HepG2 (cell line): Measurements from ENCODE around the gene CRYAB. TPM values are rescaled to one million over a fixed set of nuclear protein-coding genes. Genes with fewer than 3 reads are reported as not detected.

Source experiments
- GABPA ChIP-seq, 2 experiments: IDR thresholded peaks; 2 replicates each; pipeline ENCODE4 v1.6.1; 2011 to 2016; ENCODE audit warnings: low read depth in 2 of 2, low read length in 1 of 2, missing biosample characterization in 1 of 2, missing genetic modification characterization in 1 of 2
- PHB2 ChIP-seq: fragments of 450-650 bp; IDR thresholded peaks from 2 replicates; pipeline ENCODE4 v1.6.1; 2018; ENCODE audit not compliant: partially characterized antibody
- ZNF180 ChIP-seq: sonication (generic); formaldehyde crosslinking; IDR thresholded peaks from 2 replicates; pipeline ENCODE4 v1.4.0; 2020; ENCODE audit warnings: low read depth, missing genetic modification reagents, borderline replicate concordance
- ZNF30 ChIP-seq: sonication (generic); formaldehyde crosslinking; IDR thresholded peaks from 2 replicates; pipeline ENCODE4 v1.5.0; 2020; ENCODE audit warnings: mild to moderate bottlenecking, missing genetic modification reagents
- ZNF33A ChIP-seq: sonication (generic); formaldehyde crosslinking; IDR thresholded peaks from 2 replicates; pipeline ENCODE4 v1.5.1; 2020; ENCODE audit warnings: missing genetic modification reagents, mild to moderate bottlenecking, moderate library complexity, borderline replicate concordance
- ZNF646 ChIP-seq: sonication (generic); formaldehyde crosslinking; IDR thresholded peaks from 2 replicates; pipeline ENCODE4 v1.9.0; 2021; ENCODE audit warnings: mild to moderate bottlenecking, missing genetic modification reagents
- ZNF747 ChIP-seq: sonication (generic); formaldehyde crosslinking; IDR thresholded peaks from 2 replicates; pipeline ENCODE4 v1.8.1; 2023; ENCODE audit warnings: missing genetic modification reagents, mild to moderate bottlenecking, borderline replicate concordance
- polyA plus RNA-seq, 8 experiments: library from polyadenylated mRNA; depleted of rRNA in 3 of 8; stranded (reverse) in 7 of 8; unstranded in 1 of 8; fragments of >200 nt; fragmentation: Illumina TruSeq in 4 of 8; extraction: Trizol in 4 of 8; gene quantifications; 2 replicates each; pipeline versions ENCODE4 v1.2.1 to v1.2.3, GENCODE V29; 2011 to 2016; ENCODE audit warnings: low read depth in 4 of 8, missing spikeins in 1 of 8, mixed read lengths in 1 of 8; ENCODE audit not compliant: insufficient read depth in 1 of 8
- total RNA-seq, 5 experiments: library from RNA; depleted of rRNA; stranded (reverse); fragments of >200 nt; fragmentation: Illumina TruSeq; extraction: Trizol; gene quantifications; 2 replicates each; pipeline ENCODE4 v1.2.3, GENCODE V29; 2016; ENCODE audit warnings: low read depth in 1 of 5
- TF ChIP-seq, protein P1 (sequence below): sonication (generic); formaldehyde crosslinking; IDR thresholded peaks from 2 replicates; pipeline ENCODE4 v1.4.0; 2020; ENCODE audit warnings: missing genetic modification reagents
- TF ChIP-seq, protein P2 (sequence below): sonication (generic); formaldehyde crosslinking; IDR thresholded peaks from 2 replicates; pipeline ENCODE4 v1.5.1; 2020; ENCODE audit warnings: mild to moderate bottlenecking, missing genetic modification reagents, borderline replicate concordance

The CRYAB gene
- total and polyA plus RNA-seq, 2 of the 13 experiments (the other 11 are each of a cell fraction or from before 2014, with no cell fraction given), result 0.55 to 1.1 TPM

GRCh38 chr11:111935317-111936039 is 23.9 kb upstream of the CRYAB start (continued):
- TF ChIP-seq, protein P1, sequence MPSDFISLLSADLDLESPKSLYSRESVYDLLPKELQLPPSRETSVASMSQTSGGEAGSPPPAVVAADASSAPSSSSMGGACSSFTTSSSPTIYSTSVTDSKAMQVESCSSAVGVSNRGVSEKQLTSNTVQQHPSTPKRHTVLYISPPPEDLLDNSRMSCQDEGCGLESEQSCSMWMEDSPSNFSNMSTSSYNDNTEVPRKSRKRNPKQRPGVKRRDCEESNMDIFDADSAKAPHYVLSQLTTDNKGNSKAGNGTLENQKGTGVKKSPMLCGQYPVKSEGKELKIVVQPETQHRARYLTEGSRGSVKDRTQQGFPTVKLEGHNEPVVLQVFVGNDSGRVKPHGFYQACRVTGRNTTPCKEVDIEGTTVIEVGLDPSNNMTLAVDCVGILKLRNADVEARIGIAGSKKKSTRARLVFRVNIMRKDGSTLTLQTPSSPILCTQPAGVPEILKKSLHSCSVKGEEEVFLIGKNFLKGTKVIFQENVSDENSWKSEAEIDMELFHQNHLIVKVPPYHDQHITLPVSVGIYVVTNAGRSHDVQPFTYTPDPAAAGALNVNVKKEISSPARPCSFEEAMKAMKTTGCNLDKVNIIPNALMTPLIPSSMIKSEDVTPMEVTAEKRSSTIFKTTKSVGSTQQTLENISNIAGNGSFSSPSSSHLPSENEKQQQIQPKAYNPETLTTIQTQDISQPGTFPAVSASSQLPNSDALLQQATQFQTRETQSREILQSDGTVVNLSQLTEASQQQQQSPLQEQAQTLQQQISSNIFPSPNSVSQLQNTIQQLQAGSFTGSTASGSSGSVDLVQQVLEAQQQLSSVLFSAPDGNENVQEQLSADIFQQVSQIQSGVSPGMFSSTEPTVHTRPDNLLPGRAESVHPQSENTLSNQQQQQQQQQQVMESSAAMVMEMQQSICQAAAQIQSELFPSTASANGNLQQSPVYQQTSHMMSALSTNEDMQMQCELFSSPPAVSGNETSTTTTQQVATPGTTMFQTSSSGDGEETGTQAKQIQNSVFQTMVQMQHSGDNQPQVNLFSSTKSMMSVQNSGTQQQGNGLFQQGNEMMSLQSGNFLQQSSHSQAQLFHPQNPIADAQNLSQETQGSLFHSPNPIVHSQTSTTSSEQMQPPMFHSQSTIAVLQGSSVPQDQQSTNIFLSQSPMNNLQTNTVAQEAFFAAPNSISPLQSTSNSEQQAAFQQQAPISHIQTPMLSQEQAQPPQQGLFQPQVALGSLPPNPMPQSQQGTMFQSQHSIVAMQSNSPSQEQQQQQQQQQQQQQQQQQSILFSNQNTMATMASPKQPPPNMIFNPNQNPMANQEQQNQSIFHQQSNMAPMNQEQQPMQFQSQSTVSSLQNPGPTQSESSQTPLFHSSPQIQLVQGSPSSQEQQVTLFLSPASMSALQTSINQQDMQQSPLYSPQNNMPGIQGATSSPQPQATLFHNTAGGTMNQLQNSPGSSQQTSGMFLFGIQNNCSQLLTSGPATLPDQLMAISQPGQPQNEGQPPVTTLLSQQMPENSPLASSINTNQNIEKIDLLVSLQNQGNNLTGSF (CRISPR knock-in tag), result no peak
- TF ChIP-seq, protein P2, sequence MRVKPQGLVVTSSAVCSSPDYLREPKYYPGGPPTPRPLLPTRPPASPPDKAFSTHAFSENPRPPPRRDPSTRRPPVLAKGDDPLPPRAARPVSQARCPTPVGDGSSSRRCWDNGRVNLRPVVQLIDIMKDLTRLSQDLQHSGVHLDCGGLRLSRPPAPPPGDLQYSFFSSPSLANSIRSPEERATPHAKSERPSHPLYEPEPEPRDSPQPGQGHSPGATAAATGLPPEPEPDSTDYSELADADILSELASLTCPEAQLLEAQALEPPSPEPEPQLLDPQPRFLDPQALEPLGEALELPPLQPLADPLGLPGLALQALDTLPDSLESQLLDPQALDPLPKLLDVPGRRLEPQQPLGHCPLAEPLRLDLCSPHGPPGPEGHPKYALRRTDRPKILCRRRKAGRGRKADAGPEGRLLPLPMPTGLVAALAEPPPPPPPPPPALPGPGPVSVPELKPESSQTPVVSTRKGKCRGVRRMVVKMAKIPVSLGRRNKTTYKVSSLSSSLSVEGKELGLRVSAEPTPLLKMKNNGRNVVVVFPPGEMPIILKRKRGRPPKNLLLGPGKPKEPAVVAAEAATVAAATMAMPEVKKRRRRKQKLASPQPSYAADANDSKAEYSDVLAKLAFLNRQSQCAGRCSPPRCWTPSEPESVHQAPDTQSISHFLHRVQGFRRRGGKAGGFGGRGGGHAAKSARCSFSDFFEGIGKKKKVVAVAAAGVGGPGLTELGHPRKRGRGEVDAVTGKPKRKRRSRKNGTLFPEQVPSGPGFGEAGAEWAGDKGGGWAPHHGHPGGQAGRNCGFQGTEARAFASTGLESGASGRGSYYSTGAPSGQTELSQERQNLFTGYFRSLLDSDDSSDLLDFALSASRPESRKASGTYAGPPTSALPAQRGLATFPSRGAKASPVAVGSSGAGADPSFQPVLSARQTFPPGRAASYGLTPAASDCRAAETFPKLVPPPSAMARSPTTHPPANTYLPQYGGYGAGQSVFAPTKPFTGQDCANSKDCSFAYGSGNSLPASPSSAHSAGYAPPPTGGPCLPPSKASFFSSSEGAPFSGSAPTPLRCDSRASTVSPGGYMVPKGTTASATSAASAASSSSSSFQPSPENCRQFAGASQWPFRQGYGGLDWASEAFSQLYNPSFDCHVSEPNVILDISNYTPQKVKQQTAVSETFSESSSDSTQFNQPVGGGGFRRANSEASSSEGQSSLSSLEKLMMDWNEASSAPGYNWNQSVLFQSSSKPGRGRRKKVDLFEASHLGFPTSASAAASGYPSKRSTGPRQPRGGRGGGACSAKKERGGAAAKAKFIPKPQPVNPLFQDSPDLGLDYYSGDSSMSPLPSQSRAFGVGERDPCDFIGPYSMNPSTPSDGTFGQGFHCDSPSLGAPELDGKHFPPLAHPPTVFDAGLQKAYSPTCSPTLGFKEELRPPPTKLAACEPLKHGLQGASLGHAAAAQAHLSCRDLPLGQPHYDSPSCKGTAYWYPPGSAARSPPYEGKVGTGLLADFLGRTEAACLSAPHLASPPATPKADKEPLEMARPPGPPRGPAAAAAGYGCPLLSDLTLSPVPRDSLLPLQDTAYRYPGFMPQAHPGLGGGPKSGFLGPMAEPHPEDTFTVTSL (CRISPR knock-in tag), result peak; percentile 45; the same call in 1 of the 2 replicates
- TF ChIP-seq ZNF646 (no peak), GABPA (IDR thresholded peaks at IDR 0.05; ENCODE audit: low read depth, low read length) (no peak), GABPA (CRISPR knock-in tag; IDR thresholded peaks at IDR 0.05; ENCODE audit: low read depth) (no peak), ZNF747 (CRISPR knock-in tag) (no peak), ZNF180 (CRISPR knock-in tag) (no peak), ZNF33A (CRISPR knock-in tag) (no peak), ZNF30 (no peak), PHB2 (no peak)
